DND-41 (cell line): ENCODE data around the gene HOMER3.
A peak's percentile ranks its signal among the peaks of the same experiment; 100 is the strongest.
"Not testable (repeated sequence)": the region's sequence is repeated elsewhere in the genome, so short reads cannot be mapped to it uniquely, and the experiment has no call there.

Experiments used
- ATAC-seq: fragments of 200-7000 bp; cut with Tn5 transposase; 3 replicates; pipeline ENCODE4 v1.9.1; 2021; ENCODE audit warnings: low read depth; ENCODE audit not compliant: insufficient read depth
- DNase-seq: peaks from one replicate; pipeline ENCODE4 v3.0.0-alpha.2; 2020
- H2AFZ ChIP-seq: 2 replicates; pipeline ENCODE4 v1.6.0; 2012; ENCODE audit warnings: low read depth, low read length
- H3K27ac ChIP-seq: 2 replicates; pipeline ENCODE4 v1.5.1; 2012; ENCODE audit warnings: low read length, inconsistent platforms
- H3K27me3 ChIP-seq: fragments of 200-600 bp; sonication (generic); 2 replicates; pipeline ENCODE4 v1.6.0; 2012; ENCODE audit warnings: low read length, mild to moderate bottlenecking, inconsistent platforms; ENCODE audit not compliant: insufficient read depth, poor library complexity
- H3K36me3 ChIP-seq: 2 replicates; pipeline ENCODE4 v1.5.1; 2012; ENCODE audit warnings: low read length, inconsistent platforms; ENCODE audit not compliant: insufficient read depth
- H3K4me1 ChIP-seq: 2 replicates; pipeline ENCODE4 v1.5.1; 2012; ENCODE audit warnings: mild to moderate bottlenecking, low read length; ENCODE audit not compliant: insufficient read depth
- H3K4me2 ChIP-seq: 2 replicates; pipeline ENCODE4 v1.6.0; 2012; ENCODE audit warnings: mild to moderate bottlenecking, moderate library complexity, low read length, inconsistent platforms; ENCODE audit not compliant: insufficient read depth
- H3K4me3 ChIP-seq, 2 experiments: fragments of 200-600 bp in 1 of 2; shearing (Covaris generic) in 1 of 2; 2 replicates each; pipeline ENCODE4 v1.5.1; 2012 to 2016; ENCODE audit warnings: inconsistent platforms in 2 of 2, low read length in 2 of 2, mild to moderate bottlenecking in 2 of 2, low read depth in 1 of 2, moderate library complexity in 1 of 2
- H3K79me2 ChIP-seq: 2 replicates; pipeline ENCODE4 v1.6.0; 2012; ENCODE audit warnings: low read length, inconsistent platforms; ENCODE audit not compliant: insufficient read depth
- H3K9ac ChIP-seq: 2 replicates; pipeline ENCODE4 v1.6.0; 2012; ENCODE audit warnings: low read depth, mild to moderate bottlenecking, inconsistent platforms, low read length, moderate library complexity
- H3K9me3 ChIP-seq: 2 replicates; pipeline ENCODE4 v1.5.1; 2012; ENCODE audit warnings: low read length, moderate library complexity, mild to moderate bottlenecking, inconsistent platforms; ENCODE audit not compliant: insufficient read depth, severe bottlenecking
- H4K20me1 ChIP-seq: 2 replicates; pipeline ENCODE4 v1.6.0; 2012; ENCODE audit warnings: low read length; ENCODE audit not compliant: insufficient read depth
- CTCF ChIP-seq: IDR thresholded peaks from 2 replicates; pipeline ENCODE4 v1.5.1; 2012; ENCODE audit warnings: borderline replicate concordance, low read length, moderate library complexity, mild to moderate bottlenecking; ENCODE audit not compliant: poor library complexity, severe bottlenecking; ENCODE audit errors: extremely low read depth
- EZH2 ChIP-seq: IDR thresholded peaks from 3 replicates; pipeline ENCODE4 v1.6.1; 2012; ENCODE audit warnings: borderline replicate concordance, low read depth, mild to moderate bottlenecking, moderate library complexity, low read length, inconsistent platforms; ENCODE audit not compliant: severe bottlenecking

Gene HOMER3

GRCh38 chr19:18919086-18919899 is 21.7 kb downstream of the HOMER3 start, which contains the start of the genes COPE and DDX49:
TSS of gene COPE (minus strand) at chr19:18919387. CDS start at chr19:18919348, 39 bp downstream.
TSS of gene DDX49 (plus strand) at chr19:18919715. CDS start at chr19:18919742, 27 bp downstream.
- H3K27ac ChIP-seq: peak within 1 kb of the TSS; percentile 73
- ATAC-seq: peak; percentile 97
- TF ChIP-seq CTCF (peak; percentile 10), EZH2 (no peak)
- no peaks in the 10 kb centered on the region for H3K27me3 ChIP-seq
- H3K4me3 ChIP-seq: peak within 1 kb of the TSS; percentile 78 to 87
- peaks cover 24% of the 10 kb centered on the region; the same call in 1 of the 2 replicates for H4K20me1 ChIP-seq
- peak; percentile 99 for DNase-seq
- peak within 1 kb of the TSS; percentile 66 for H3K9ac ChIP-seq
- H3K79me2 ChIP-seq: peaks cover 68% of the 10 kb centered on the region
- H3K36me3 ChIP-seq: peaks cover 43% of the 10 kb centered on the region
- H2AFZ ChIP-seq: peak within 1 kb of the TSS; percentile 76
- peak within 1 kb of the TSS; percentile 75 for H3K4me2 ChIP-seq
- peaks cover 44% of the 10 kb centered on the region for H3K4me1 ChIP-seq
- no peaks in the 10 kb centered on the region for H3K9me3 ChIP-seq

- H3K4me2 ChIP-seq: peak overlapping the region; percentile 75
- not testable (repeated sequence) for H3K27ac ChIP-seq, H2AFZ ChIP-seq, H3K27me3 ChIP-seq, H3K9me3 ChIP-seq, ATAC-seq, DNase-seq
- H4K20me1 ChIP-seq: peaks cover 37% of the 10 kb centered on the region
- peaks cover 44% of the 10 kb centered on the region for H3K4me1 ChIP-seq
- H3K9ac ChIP-seq: peak overlapping the region; percentile 66
- peak overlapping the region in 1 of 2 experiments; percentile 87; a peak in 1 of 4 replicates for H3K4me3 ChIP-seq
- H3K79me2 ChIP-seq: peaks cover 84% of the 10 kb centered on the region
- peaks cover 45% of the 10 kb centered on the region for H3K36me3 ChIP-seq
Measured at GRCh38 chr19:18917593-18917992, 23.4 kb downstream of the HOMER3 start.

GRCh38 chr19:18915639-18916038 is 25.4 kb downstream of the HOMER3 start:
- Histone ChIP-seq H3K9me3 (no peaks in the 10 kb centered on the region), H3K4me3 (no peak overlapping the region), H3K27me3 (no peaks in the 10 kb centered on the region), H3K9ac (no peak overlapping the region; the same call in 1 of the 2 replicates), H3K36me3 (peaks cover 39% of the 10 kb centered on the region), H3K4me2 (peak overlapping the region; percentile 7; the same call in 1 of the 2 replicates), H2AFZ (no peak overlapping the region), H4K20me1 (peaks cover 38% of the 10 kb centered on the region), H3K79me2 (peaks cover 78% of the 10 kb centered on the region), H3K4me1 (peaks cover 34% of the 10 kb centered on the region), H3K27ac (no peak overlapping the region)
- peak; percentile 50 for DNase-seq
- TF ChIP-seq CTCF (peak; percentile 67), EZH2 (no peak)
- ATAC-seq: no peak

GRCh38 chr19:18913466-18913865 is 27.6 kb downstream of the HOMER3 start:
- DNase-seq (no peak), ATAC-seq (no peak)
- H3K79me2 ChIP-seq: peaks cover 60% of the 10 kb centered on the region
- H3K4me2 ChIP-seq: no peak overlapping the region
- no peak overlapping the region for H3K4me3 ChIP-seq
- peaks cover 57% of the 10 kb centered on the region for H3K36me3 ChIP-seq
- no peak overlapping the region for H3K27ac ChIP-seq
- no peak overlapping the region for H3K9ac ChIP-seq
- peaks cover 36% of the 10 kb centered on the region for H4K20me1 ChIP-seq
- H3K9me3 ChIP-seq: no peaks in the 10 kb centered on the region
- TF ChIP-seq CTCF: no peak
- TF ChIP-seq EZH2: no peak
- peaks cover 26% of the 10 kb centered on the region for H3K4me1 ChIP-seq
- no peaks in the 10 kb centered on the region for H3K27me3 ChIP-seq
- H2AFZ ChIP-seq: no peak overlapping the region
